GM12873 (cell line): ENCODE measurements around the gene ARL3.

Experiments
- CTCF ChIP-seq: IDR thresholded peaks from 2 replicates; pipeline ENCODE4 v1.5.1; 2012; ENCODE audit warnings: low read depth, mild to moderate bottlenecking, moderate library complexity, low read length, control low read depth; ENCODE audit not compliant: insufficient read depth; ENCODE audit errors: missing control alignments

The ARL3 gene

GRCh38 chr10:102650655-102651454 is 63.3 kb downstream of the ARL3 start:
- no peak for TF ChIP-seq CTCF

GRCh38 chr10:102649797-102650654 is 64.2 kb downstream of the ARL3 start:
- no peak for TF ChIP-seq CTCF

GRCh38 chr10:102648889-102649796 is 65.1 kb downstream of the ARL3 start:
- TF ChIP-seq CTCF, result no peak

GRCh38 chr10:102648269-102648888 is 65.8 kb downstream of the ARL3 start:
- TF ChIP-seq CTCF, result no peak

GRCh38 chr10:102647443-102648268 is 66.5 kb downstream of the ARL3 start:
- TF ChIP-seq CTCF, result no peak
